ENCODE results near the gene LGALS8.

LGALS8 gene

DNA sequence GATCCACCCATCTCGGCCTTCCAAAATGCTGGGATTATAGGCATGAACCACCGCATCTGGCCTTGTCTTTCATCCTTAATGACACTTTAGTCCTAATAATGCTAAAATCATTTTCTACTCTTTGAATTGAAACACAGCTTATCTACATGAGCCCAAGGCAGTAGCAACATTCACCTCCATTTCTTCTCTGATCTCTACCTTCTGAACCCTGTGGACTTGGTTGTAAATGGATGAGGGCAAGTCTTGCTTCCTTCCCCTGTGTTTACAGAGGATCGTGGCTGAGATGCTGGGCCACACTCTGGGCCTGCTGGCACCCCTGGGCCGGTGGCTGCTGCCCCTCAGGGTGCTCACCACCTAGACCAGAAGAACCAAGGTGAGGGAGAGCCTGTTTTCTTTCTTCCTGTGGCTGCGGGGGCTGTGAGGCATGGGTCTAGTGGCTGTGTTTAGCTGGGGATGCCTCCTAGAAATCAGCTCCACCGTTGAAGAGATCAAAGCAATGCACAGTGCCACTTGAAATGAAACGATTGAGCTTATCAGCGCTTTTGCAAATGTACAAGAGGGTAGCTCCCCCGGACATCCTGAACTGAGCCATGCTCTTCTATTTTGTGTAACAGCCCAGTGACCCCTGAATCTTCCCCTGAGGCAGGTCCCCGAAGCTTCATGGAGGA is 32.2 kb upstream of the LGALS8 start:
- Histone ChIP-seq H3K27ac (replicated peaks) (no peak overlapping the region), H3K4me3 (replicated peaks; ENCODE audit: insufficient read depth, low read length) (no peak overlapping the region), H3K27me3 (ENCODE audit: insufficient read depth, poor library complexity, severe bottlenecking) (peaks cover 4% of the 10 kb centered on the region)
- DNase-seq (ENCODE audit: low read depth in 1 of 2, low spot score in 1 of 2): no peak
- TF ChIP-seq, protein P1, sequence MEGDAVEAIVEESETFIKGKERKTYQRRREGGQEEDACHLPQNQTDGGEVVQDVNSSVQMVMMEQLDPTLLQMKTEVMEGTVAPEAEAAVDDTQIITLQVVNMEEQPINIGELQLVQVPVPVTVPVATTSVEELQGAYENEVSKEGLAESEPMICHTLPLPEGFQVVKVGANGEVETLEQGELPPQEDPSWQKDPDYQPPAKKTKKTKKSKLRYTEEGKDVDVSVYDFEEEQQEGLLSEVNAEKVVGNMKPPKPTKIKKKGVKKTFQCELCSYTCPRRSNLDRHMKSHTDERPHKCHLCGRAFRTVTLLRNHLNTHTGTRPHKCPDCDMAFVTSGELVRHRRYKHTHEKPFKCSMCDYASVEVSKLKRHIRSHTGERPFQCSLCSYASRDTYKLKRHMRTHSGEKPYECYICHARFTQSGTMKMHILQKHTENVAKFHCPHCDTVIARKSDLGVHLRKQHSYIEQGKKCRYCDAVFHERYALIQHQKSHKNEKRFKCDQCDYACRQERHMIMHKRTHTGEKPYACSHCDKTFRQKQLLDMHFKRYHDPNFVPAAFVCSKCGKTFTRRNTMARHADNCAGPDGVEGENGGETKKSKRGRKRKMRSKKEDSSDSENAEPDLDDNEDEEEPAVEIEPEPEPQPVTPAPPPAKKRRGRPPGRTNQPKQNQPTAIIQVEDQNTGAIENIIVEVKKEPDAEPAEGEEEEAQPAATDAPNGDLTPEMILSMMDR (IDR thresholded peaks at IDR 0.05; ENCODE audit: insufficient read depth, low read length): no peak
- TF ChIP-seq GABPA (IDR thresholded peaks at IDR 0.05; ENCODE audit: low read depth): no peak
- no peak for TF ChIP-seq SPI1 (IDR thresholded peaks at IDR 0.05; ENCODE audit: borderline replicate concordance, low read depth)
- no peak for TF ChIP-seq REST (IDR thresholded peaks at IDR 0.05; ENCODE audit: insufficient replicate concordance, low read depth)
- TF ChIP-seq POLR2AphosphoS5 (IDR thresholded peaks at IDR 0.05; ENCODE audit: low read depth): no peak

GRCh38 chr1:236492378-236492777 is 31.4 kb upstream of the LGALS8 start:
- Histone ChIP-seq H3K27me3 (ENCODE audit: insufficient read depth, poor library complexity, severe bottlenecking) (peaks cover 4% of the 10 kb centered on the region), H3K27ac (replicated peaks) (no peak overlapping the region), H3K4me3 (replicated peaks; ENCODE audit: insufficient read depth, low read length) (no peak overlapping the region)
- DNase-seq (ENCODE audit: low read depth in 1 of 2, low spot score in 1 of 2): no peak
- TF ChIP-seq REST (IDR thresholded peaks at IDR 0.05; ENCODE audit: insufficient replicate concordance, low read depth): no peak
- TF ChIP-seq POLR2AphosphoS5 (IDR thresholded peaks at IDR 0.05; ENCODE audit: low read depth): no peak
- TF ChIP-seq, protein P1 (IDR thresholded peaks at IDR 0.05; ENCODE audit: insufficient read depth, low read length): no peak

DNA sequence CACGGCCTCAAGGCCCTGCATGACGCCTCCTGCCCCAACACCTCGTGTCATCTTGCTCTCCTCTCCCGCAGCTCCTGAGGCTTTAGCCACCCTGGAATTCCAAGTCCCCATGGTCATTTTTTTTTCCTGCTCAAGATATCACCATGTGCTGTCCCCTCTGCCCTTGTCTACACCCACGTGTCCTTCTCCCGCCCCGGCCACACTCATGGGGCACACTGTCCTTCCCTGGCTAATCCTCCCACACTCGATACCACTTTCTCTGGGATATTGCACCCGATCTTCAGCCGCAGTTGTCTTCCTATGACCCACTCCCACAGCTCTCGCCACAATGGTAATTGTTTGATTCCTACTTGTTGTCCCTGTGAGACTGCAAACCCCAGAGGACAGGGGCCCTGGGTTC is 29.7 kb upstream of the LGALS8 start:
- H3K27me3 ChIP-seq (ENCODE audit: insufficient read depth, poor library complexity, severe bottlenecking): peaks cover 4% of the 10 kb centered on the region
- H3K27ac ChIP-seq (replicated peaks): no peak overlapping the region
- no peak for TF ChIP-seq POLR2AphosphoS5 (IDR thresholded peaks at IDR 0.05; ENCODE audit: low read depth)
- TF ChIP-seq GABPA (IDR thresholded peaks at IDR 0.05; ENCODE audit: low read depth): no peak
- no peak for TF ChIP-seq SPI1 (IDR thresholded peaks at IDR 0.05; ENCODE audit: borderline replicate concordance, low read depth)
- TF ChIP-seq, protein P1 (IDR thresholded peaks at IDR 0.05; ENCODE audit: insufficient read depth, low read length): no peak
- TF ChIP-seq REST (IDR thresholded peaks at IDR 0.05; ENCODE audit: insufficient replicate concordance, low read depth): no peak
- no peak for DNase-seq (ENCODE audit: low read depth in 1 of 2, low spot score in 1 of 2)
- no peak overlapping the region for H3K4me3 ChIP-seq (replicated peaks; ENCODE audit: insufficient read depth, low read length)

Data from HL-60 (cell line).